K562 (cell line): Measurements from ENCODE around the gene STUB1. TPM values are rescaled to one million over a fixed set of nuclear protein-coding genes. Genes with fewer than 3 reads are reported as not detected.

Experiments used
- ATAC-seq: fragments of 200-7000 bp; cut with Tn5 transposase; 3 replicates; pipeline ENCODE4 v1.9.1; 2020; ENCODE audit warnings: moderate library complexity
- BruUV-seq: library from RNA; stranded (reverse); fragments of 400-500 nt; replicated peaks from 2 replicates; lab custom pipeline; 2021; lab: Mats Ljungman, UMichigan
- CTCF ChIA-PET: fragments of 300-600 bp; formaldehyde crosslinking; extraction: SDS; loops from one replicate; lab custom pipeline; 2021; ENCODE audit warnings: low intra/inter-chr PET ratio; lab: Yijun Ruan, JAX
- POLR2A ChIA-PET: fragments of 300-600, 350-650 bp; sonication (Branson Sonifier 250); formaldehyde crosslinking; extraction: SDS; loops from one replicate; lab custom pipeline; 2021; ENCODE audit warnings: antibody characterized with exemption, inconsistent platforms; lab: Yijun Ruan, JAX
- DNase-seq, 4 experiments: peaks; one replicate each; pipeline versions ENCODE4 v3.0.0 to v3.0.0-alpha.2; 2011 to 2018; ENCODE audit warnings: low spot score in 3 of 4, mixed read lengths in 3 of 4; ENCODE audit errors: extremely low read depth in 1 of 4
- FAIRE-seq: peaks from 2 replicates; lab custom pipeline; 2011; peaks lifted over from hg19 to GRCh38; lab: Jason Lieb, UNC
- H2AFZ ChIP-seq: 2 replicates; pipeline ENCODE4 v1.6.0; 2011; ENCODE audit warnings: low read depth, low read length, control low read depth, inconsistent platforms
- H3K27ac ChIP-seq: fragments of 200-600 bp; 3 replicates; pipeline ENCODE4 v1.8.0; 2011; ENCODE audit warnings: low read depth, mild to moderate bottlenecking, control low read depth, inconsistent platforms, low read length, moderate library complexity, mixed read lengths; ENCODE audit errors: extremely low read depth
- H3K27me3 ChIP-seq, 2 experiments: fragments of 300-600 bp in 1 of 2; 2 replicates in 1 of 2; 3 replicates in 1 of 2; pipeline versions ENCODE4 v1.6.0 to v1.8.0; 2011; ENCODE audit warnings: inconsistent platforms in 2 of 2, low read length in 2 of 2, mild to moderate bottlenecking in 1 of 2, mixed read lengths in 1 of 2, moderate library complexity in 1 of 2; ENCODE audit not compliant: control insufficient read depth in 2 of 2, insufficient read depth in 2 of 2
- H3K36me3 ChIP-seq: fragments of 300-600 bp; 3 replicates; pipeline ENCODE4 v1.8.0; 2011; ENCODE audit warnings: mild to moderate bottlenecking, low read length, inconsistent platforms; ENCODE audit not compliant: control insufficient read depth, insufficient read depth
- H3K4me1 ChIP-seq, 2 experiments: fragments of 200-600 bp in 1 of 2; replicated peaks in 1 of 2; 2 replicates in 1 of 2; 3 replicates in 1 of 2; pipeline versions ENCODE4 v1.5.1 to v1.8.0; 2011; ENCODE audit warnings: inconsistent platforms in 2 of 2, low read length in 2 of 2, mild to moderate bottlenecking in 1 of 2, mixed read lengths in 1 of 2, moderate library complexity in 1 of 2; ENCODE audit not compliant: control insufficient read depth in 2 of 2, insufficient read depth in 2 of 2
- H3K4me2 ChIP-seq: 2 replicates; pipeline ENCODE4 v1.6.1; 2011; ENCODE audit warnings: low read length, control low read depth, inconsistent platforms, mixed read lengths; ENCODE audit not compliant: insufficient read depth
- H3K4me3 ChIP-seq: fragments of 200-600 bp; sonication (generic), shearing (Covaris generic); 2 replicates; pipeline ENCODE4 v1.5.1; 2016; ENCODE audit warnings: control low read depth, inconsistent platforms
- H3K79me2 ChIP-seq: fragments of 200-600 bp; 3 replicates; pipeline ENCODE4 v1.8.0; 2011; ENCODE audit warnings: low read length, inconsistent platforms; ENCODE audit not compliant: control insufficient read depth, insufficient read depth
- H3K9ac ChIP-seq, 2 experiments: 2 replicates each; pipeline versions ENCODE4 v1.6.0 to v1.6.1; 2011; ENCODE audit warnings: low read depth in 2 of 2, low read length in 2 of 2, control low read depth in 1 of 2, inconsistent platforms in 1 of 2, mild to moderate bottlenecking in 1 of 2, mixed read lengths in 1 of 2; ENCODE audit not compliant: insufficient read depth in 1 of 2
- H3K9me1 ChIP-seq: one replicate; pipeline ENCODE4 v1.6.0; 2011; ENCODE audit warnings: inconsistent platforms, mild to moderate bottlenecking, low read length, moderate library complexity; ENCODE audit not compliant: control insufficient read depth, insufficient read depth
- H3K9me3 ChIP-seq: replicated peaks from 2 replicates; pipeline ENCODE4 v1.5.1; 2011; ENCODE audit warnings: low read depth, low read length, inconsistent platforms; ENCODE audit not compliant: control insufficient read depth, insufficient read depth
- H4K20me1 ChIP-seq: replicated peaks from 2 replicates; pipeline ENCODE4 v1.6.1; 2011; ENCODE audit warnings: low read length, inconsistent platforms, mixed read lengths; ENCODE audit not compliant: control insufficient read depth, insufficient read depth
- BRCA1 ChIP-seq, 2 experiments: fragments of 450-650 bp in 1 of 2; sonication (generic) in 1 of 2; formaldehyde crosslinking in 1 of 2; IDR thresholded peaks; 2 replicates each; pipeline versions ENCODE4 v1.5.0 to v1.6.1; 2017 to 2020; ENCODE audit warnings: mild to moderate bottlenecking in 1 of 2, missing genetic modification reagents in 1 of 2
- CREBBP ChIP-seq: IDR thresholded peaks from one replicate; pipeline ENCODE4 v1.6.1; 2012; ENCODE audit warnings: low read depth, mild to moderate bottlenecking, control low read depth, inconsistent platforms, low read length
- E2F6 ChIP-seq, 2 experiments: IDR thresholded peaks; 2 replicates each; pipeline ENCODE4 v1.6.1; 2011; ENCODE audit warnings: borderline replicate concordance in 1 of 2, control low read depth in 1 of 2, low read depth in 1 of 2, low read length in 1 of 2, mild to moderate bottlenecking in 1 of 2, mixed read lengths in 1 of 2, moderate library complexity in 1 of 2; ENCODE audit not compliant: insufficient read depth in 1 of 2, insufficient read length in 1 of 2, poor library complexity in 1 of 2, severe bottlenecking in 1 of 2; ENCODE audit errors: extremely low read depth in 1 of 2
- HCFC1 ChIP-seq: IDR thresholded peaks from 2 replicates; pipeline ENCODE4 v1.6.1; 2012; ENCODE audit warnings: low read depth, low read length, improper control_type of control experiment
- HINFP ChIP-seq: fragments of 450-650 bp; conservative IDR thresholded peaks from 2 replicates; pipeline ENCODE4 v1.6.1; 2016; ENCODE audit warnings: missing genetic modification characterization, low read depth, mild to moderate bottlenecking, control low read depth, missing compliant biosample characterization
- HLTF ChIP-seq: fragments of 450-650 bp; IDR thresholded peaks from 2 replicates; pipeline ENCODE4 v1.6.1; 2016
- KDM5B ChIP-seq: fragments of 200-600 bp; sonication (generic); IDR thresholded peaks from 2 replicates; pipeline ENCODE4 v1.6.1; 2012; ENCODE audit warnings: low read depth, mild to moderate bottlenecking, moderate library complexity, low read length, control low read depth, inconsistent platforms; ENCODE audit not compliant: insufficient replicate concordance
- POLR2G ChIP-seq: fragments of 200-400 bp; formaldehyde crosslinking; IDR thresholded peaks from 2 replicates; pipeline ENCODE4 v1.6.1; 2017; ENCODE audit warnings: low read depth, mild to moderate bottlenecking, antibody characterized with exemption, low read length, moderate library complexity
- SRSF3 ChIP-seq: fragments of 200-400 bp; formaldehyde crosslinking; IDR thresholded peaks from 2 replicates; pipeline ENCODE4 v1.6.1; 2016; ENCODE audit warnings: mild to moderate bottlenecking, low read length, moderate library complexity; ENCODE audit not compliant: insufficient read depth
- USF1 ChIP-seq: sonication (generic); formaldehyde crosslinking; IDR thresholded peaks from 2 replicates; pipeline ENCODE4 v1.9.0; 2022; ENCODE audit warnings: mild to moderate bottlenecking, missing genetic modification reagents
- ZBTB33 ChIP-seq: sonication (generic); formaldehyde crosslinking; IDR thresholded peaks from 2 replicates; pipeline ENCODE4 v1.8.1; 2023; ENCODE audit warnings: mild to moderate bottlenecking, missing genetic modification reagents
- ZNF239 ChIP-seq: fragments of 250-450 bp; sonication (Bioruptor Pico); IDR thresholded peaks from 2 replicates; pipeline ENCODE4 v1.4.0; 2020; ENCODE audit warnings: mild to moderate bottlenecking
- ZNF311 ChIP-seq: fragments of 250-450 bp; sonication (Bioruptor Pico); IDR thresholded peaks from 2 replicates; pipeline ENCODE4 v1.4.0; 2020; ENCODE audit warnings: mild to moderate bottlenecking, moderate library complexity
- WGBS: fragments of 100-300 bp; shearing (Covaris generic); methylation state at CpG from one replicate; pipeline ENCODE4 v1.1.6; 2016; ENCODE audit warnings: low coverage, mixed read lengths; ENCODE audit not compliant: insufficient coverage; ENCODE audit errors: missing lambda C conversion rate; 5-methylcytosine and 5-hydroxymethylcytosine counted together
- in situ Hi-C: fragments of 300-500 bp; cut with MboI; formaldehyde crosslinking; loops from 4 replicates; pipeline ENCODE4 v1.15.0; 2018; ENCODE audit warnings: inconsistent platforms, mixed read lengths
- intact Hi-C: fragments of 100-400 bp; cut with micrococcal nuclease; formaldehyde crosslinking; loops from 2 replicates; pipeline ENCODE4 v1.14.2; 2022
- polyA plus RNA-seq, 8 experiments: library from polyadenylated mRNA; depleted of rRNA in 4 of 8; stranded (reverse) in 5 of 8; unstranded in 3 of 8; fragments of >200 nt; fragmentation: Nextera tagmentation in 2 of 8; fragmentation: Illumina TruSeq in 1 of 8; extraction: Ambion mirVana in 2 of 8; extraction: Trizol in 1 of 8; gene quantifications; 2 replicates each; pipeline versions ENCODE4 v1.2.1 to v1.2.3, GENCODE V29; 2011 to 2014; ENCODE audit warnings: inconsistent platforms in 1 of 8, missing spikeins in 1 of 8
- total RNA-seq, 7 experiments: library from RNA; depleted of rRNA in 6 of 7; stranded (reverse); fragments of >200 nt in 6 of 7; fragmentation: Illumina TruSeq in 2 of 7; extraction: Trizol in 2 of 7; gene quantifications; 2 replicates each; pipeline versions ENCODE4 v1.2.1 to v1.2.3, GENCODE V29; 2011 to 2021; ENCODE audit warnings: low replicate concordance in 1 of 7

Gene STUB1
- total and polyA plus RNA-seq, 9 of the 15 experiments (the other 6 are each of a cell fraction or from before 2014, with no cell fraction given), result 10.6 to 251 (median 152) TPM

- Histone ChIP-seq H3K9me1 (no peaks in the 10 kb centered on the region), H2AFZ (peak overlapping the region; percentile 95), H3K4me3 (peak overlapping the region; percentile 20; the same call in 1 of the 2 replicates), H3K36me3 (no peaks in the 10 kb centered on the region), H3K79me2 (no peaks in the 10 kb centered on the region; the same call in 2 of the 3 replicates), H3K27ac (peak overlapping the region; percentile 66; the same call in 2 of the 3 replicates), H3K4me1 (peaks cover 2 to 92% of the 10 kb centered on the region in 2 experiments; a peak in 4 of 5 replicates), H3K27me3 (no peaks in the 10 kb centered on the region), H4K20me1 (no peaks in the 10 kb centered on the region), H3K9me3 (no peaks in the 10 kb centered on the region), H3K9ac (peak overlapping the region; percentile 70 to 95; a peak in 3 of 4 replicates), H3K4me2 (peak overlapping the region; percentile 78)
- WGBS, result 13% methylated on average over 28 of the region's 43 CpGs
- FAIRE-seq, result peak; percentile 95
- ChIA-PET CTCF (interaction anchor here (0.6 to 1.9 kb wide), 2 partner anchors 82 to 503 kb away, joined by 3 to 8 read pairs; no protein-coding TSS in a partner anchor), POLR2A (interaction anchor here (0.6 kb wide), 3 partner anchors 10 to 82 kb away, joined by 3 to 5 read pairs (median 3); no protein-coding TSS in a partner anchor)
- intact Hi-C loops, result loop anchor here (2.0 to 10.0 kb wide), 2 partner anchors 72 to 266 kb away; partner anchors contain the start of gene NME4
- in situ Hi-C loops, result no loop called here
- peak; percentile 99 for ATAC-seq
- peak; percentile 95 to 98 (median 97) for DNase-seq
- BruUV-seq, result no TSS peak
- TF ChIP-seq SRSF3 (no peak), HCFC1 (peak; percentile 49), POLR2G (peak; percentile 83), BRCA1 (IDR thresholded peaks at IDR 0.05) (no peak), BRCA1 (CRISPR knock-in tag; IDR thresholded peaks at IDR 0.05) (no peak), ZNF239 (CRISPR knock-in tag) (no peak), HLTF (no peak), E2F6 (IDR thresholded peaks at IDR 0.05; ENCODE audit: borderline replicate concordance in 1 of 2, extremely low read depth in 1 of 2, insufficient read depth in 1 of 2, insufficient read length in 1 of 2, low read depth in 1 of 2, low read length in 1 of 2, poor library complexity in 1 of 2, severe bottlenecking in 1 of 2) (peak; percentile 56 to 82), HINFP (tag) (no peak), ZBTB33 (CRISPR knock-in tag) (peak; percentile 99), ZNF311 (CRISPR knock-in tag) (no peak), CREBBP (no peak), KDM5B (no peak), USF1 (CRISPR knock-in tag) (peak; percentile 50; the same call in 1 of the 2 replicates)
Measured at GRCh38 chr16:660459-661183, 19.6 kb upstream of the STUB1 start.
